GM19239 (cell line): ENCODE data around the gene EXOC4.
A peak's percentile ranks its signal among the peaks of the same experiment; 100 is the strongest.

ENCODE experiments used
- DNase-seq: peaks from one replicate; pipeline ENCODE4 v3.0.0; 2011; ENCODE audit warnings: low spot score; ENCODE audit not compliant: insufficient read length
- FAIRE-seq: peaks from 2 replicates; lab custom pipeline; 2011; peaks lifted over from hg19 to GRCh38; lab: Jason Lieb, UNC

EXOC4 gene

DNA sequence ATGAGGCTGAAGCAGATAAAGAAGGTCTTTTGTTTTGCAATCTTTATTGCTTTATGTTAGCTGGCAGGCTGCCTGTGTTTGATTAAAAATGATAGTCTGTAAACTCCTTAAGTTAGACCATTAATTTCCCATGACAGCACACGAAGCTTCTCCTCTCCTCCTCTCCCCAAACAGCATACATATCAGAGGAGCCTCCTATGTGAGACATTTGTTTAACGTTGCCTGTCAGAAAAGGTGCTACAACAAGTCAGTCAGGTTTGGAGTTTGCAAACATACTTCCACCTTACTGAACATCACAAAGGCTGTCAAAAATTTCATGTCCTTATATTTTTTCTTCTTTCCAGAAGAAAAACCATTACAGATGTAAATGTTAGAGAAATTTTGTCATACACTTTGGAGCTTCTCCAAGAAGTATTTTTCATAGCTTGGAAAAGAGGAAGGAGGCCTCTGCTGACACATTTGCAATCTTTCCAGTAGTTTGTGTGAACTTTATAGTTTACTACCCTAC, 393.1 kb downstream of the EXOC4 start:
- FAIRE-seq (no peak), DNase-seq (no peak)

GRCh38 chr7:133646472-133647315, 393.8 kb downstream of the EXOC4 start:
- DNase-seq (no peak), FAIRE-seq (peak; percentile 14)

- no peak for FAIRE-seq
- no peak for DNase-seq
Observed at GRCh38 chr7:133649593-133649992, 396.7 kb downstream of the EXOC4 start.

DNA sequence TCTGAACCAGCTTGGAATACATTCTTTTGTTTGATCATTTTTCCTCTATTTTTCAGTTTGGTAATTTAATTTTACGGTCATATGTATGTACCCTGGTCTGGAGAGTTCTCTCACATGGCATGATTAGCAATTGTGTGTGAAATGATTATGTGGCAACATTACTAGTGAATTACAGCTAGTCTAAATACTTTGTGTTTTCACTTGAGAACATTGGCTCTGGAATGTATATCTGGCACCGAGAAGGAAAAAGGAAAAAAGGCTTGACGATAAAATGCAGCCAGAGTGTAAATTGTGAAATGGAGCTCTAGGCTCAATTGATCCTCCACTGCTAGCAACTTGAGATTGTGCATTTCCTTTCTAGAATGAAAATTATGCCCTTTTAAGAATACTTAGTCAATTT, 397.2 kb downstream of the EXOC4 start:
- no peak for DNase-seq
- FAIRE-seq = no peak

DNA sequence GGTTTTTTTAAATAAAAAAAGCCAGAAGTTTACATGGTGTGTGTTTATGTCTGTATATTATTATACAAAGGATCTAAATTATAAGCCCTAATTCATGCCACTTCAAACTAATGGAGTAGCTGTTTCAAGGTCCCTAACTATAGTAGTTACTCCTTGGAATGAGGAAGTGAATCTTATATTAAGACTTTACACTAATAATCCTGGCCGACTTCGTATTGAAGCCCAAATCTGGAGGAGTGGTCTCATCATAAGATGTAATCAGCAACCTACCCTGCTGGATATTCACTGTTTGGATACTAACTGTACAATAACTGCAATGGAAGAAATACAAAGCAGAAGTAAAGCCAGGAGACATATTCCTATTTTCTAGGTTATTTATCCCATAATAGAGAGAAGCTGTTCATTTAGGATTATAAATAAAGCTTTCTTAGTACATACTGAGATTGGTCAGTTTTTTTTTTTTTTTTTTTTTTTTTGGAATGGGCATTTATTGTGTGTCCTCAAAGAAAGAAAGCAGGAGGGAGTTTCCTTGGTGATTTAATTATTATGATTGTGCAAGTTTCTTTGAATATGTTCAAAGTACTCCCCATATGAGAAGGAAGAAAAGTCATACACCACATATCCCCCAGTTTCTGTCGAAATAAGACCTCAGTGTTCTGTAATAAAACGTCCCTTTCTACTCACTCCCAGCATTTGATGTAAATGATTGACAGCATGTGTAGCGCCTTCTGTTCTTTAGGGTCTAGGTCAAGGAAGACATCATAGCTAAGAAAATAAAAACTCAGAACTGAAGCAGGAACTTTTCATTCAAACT, 397.8 kb downstream of the EXOC4 start:
- DNase-seq (no peak), FAIRE-seq (no peak)

- no peak for DNase-seq
- no peak for FAIRE-seq
Observed at GRCh38 chr7:133652547-133652946, 399.7 kb downstream of the EXOC4 start.

- DNase-seq = no peak
- FAIRE-seq = no peak
Observed at GRCh38 chr7:133654547-133654946, 401.7 kb downstream of the EXOC4 start.

DNA sequence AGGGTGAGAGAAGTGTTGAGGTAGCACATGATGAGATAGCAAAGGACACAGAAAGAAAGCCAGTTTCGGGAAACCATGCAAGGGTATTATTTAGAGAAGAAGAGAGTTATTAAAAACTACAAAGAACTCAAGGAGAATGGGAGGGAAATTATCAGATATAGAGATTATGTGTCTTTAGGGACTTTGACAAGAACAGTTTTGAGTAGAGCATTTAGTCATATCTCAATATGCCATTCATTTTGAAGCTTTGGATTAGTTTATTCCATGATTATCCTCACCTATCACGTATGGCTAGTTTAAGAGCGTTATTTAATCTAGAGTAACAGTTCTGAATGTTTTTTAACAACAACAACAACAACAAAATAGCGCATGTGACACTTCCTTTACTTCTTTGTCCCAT, 409.4 kb downstream of the EXOC4 start:
- FAIRE-seq (no peak), DNase-seq (no peak)

DNA sequence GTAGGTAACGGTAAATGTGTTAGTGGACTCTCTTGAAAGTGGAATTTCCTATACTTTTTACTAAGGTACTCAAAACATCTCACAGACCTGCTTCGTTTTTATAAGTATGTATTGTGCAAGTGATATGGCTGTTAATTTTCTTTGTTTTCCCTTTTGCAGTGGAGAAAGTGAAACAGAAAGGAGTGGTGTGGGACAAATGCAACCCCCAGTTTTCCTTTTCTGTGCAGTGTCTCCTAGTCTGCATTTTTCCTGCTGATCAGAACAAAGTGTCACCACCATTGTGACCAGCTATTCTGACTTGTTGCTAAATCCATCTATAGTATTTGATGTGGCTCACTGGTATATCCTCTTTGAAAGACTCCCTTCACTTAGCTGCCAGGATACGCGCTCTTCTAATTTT, 410.0 kb downstream of the EXOC4 start:
- DNase-seq (no peak), FAIRE-seq (no peak)

GRCh38 chr7:133664528-133664927, 411.6 kb downstream of the EXOC4 start:
- DNase-seq (no peak), FAIRE-seq (no peak)

- FAIRE-seq = no peak
- no peak for DNase-seq
Observed at GRCh38 chr7:133668296-133669060, 415.6 kb downstream of the EXOC4 start.

DNA sequence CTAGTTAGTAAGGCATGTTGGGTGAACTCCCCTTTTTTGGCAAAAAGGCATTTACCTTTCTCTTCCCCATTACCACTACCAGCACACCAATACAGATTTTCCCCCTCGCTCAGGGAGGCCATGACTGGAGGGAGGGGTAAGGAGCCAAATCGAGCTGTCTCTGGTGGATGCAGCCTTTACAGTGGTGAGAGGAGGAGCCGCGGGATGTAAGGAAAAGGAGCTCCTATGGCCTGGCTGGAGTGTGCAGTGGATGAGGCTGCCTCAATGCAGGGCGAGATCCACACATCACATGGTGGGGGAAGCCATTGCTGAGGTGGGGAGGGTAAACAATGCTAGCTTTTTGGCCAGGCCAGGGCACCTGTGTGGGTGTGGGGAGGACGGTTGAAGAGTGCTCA, 416.2 kb downstream of the EXOC4 start:
- no peak for FAIRE-seq
- DNase-seq = no peak

DNA sequence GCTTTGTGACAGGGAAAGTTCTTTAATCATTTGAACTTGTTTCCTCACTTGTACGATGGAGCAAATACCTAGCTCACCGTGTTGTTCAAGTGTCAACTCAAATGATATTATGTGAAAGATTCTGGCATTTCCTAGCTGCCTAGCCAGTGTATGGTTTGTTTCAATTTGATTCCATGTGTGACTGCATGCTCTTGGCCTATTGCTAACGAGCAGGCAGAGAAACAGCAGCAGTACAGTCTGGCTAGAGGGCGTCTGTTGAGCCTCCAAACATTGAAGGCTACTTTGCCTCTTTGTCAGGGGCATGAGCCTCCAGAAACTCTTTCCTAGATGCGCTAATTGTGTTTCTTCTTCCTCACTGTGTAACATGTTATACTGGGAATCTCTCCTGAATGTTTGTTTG, 417.4 kb downstream of the EXOC4 start:
- no peak for FAIRE-seq
- no peak for DNase-seq

GRCh38 chr7:133672866-133673265, 420.0 kb downstream of the EXOC4 start:
- DNase-seq (no peak), FAIRE-seq (no peak)

DNA sequence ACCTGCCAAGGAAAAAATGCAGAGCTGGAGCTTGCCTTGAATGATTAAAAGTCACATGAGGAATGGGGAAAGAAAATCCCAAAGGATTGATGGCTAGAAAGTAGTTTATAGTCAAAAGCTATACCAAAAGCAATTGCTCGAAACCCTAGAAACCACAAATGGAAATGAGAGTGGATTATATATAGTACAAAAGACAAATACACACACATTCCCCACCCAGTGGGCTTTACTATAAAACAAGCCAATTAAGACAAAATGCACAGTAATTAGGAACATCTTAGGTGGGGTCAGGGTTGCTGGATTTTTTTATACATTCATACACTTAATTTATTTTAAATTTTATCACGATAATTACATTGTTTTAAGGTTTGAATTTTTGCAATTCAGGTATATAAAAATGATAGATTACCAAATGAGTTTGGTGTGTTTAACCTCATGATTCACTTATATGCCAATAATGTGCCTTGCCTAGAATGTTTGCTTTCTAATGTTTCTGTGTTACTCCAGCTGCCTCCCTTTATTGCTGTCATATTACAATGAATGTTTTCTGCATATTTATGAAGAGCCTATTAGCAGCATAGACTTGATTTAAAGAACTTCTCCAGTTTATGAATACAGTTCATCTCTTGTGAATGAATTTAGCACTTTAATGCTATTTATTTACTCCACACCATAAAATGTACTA, 421.3 kb downstream of the EXOC4 start:
- no peak for FAIRE-seq
- DNase-seq = no peak

- DNase-seq = no peak
- FAIRE-seq = no peak
Observed at GRCh38 chr7:133675510-133676218, 422.8 kb downstream of the EXOC4 start.

- DNase-seq = no peak
Observed at GRCh38 chr7:133676805-133677370, 424.0 kb downstream of the EXOC4 start.

GRCh38 chr7:133678137-133678814, 425.4 kb downstream of the EXOC4 start:
- DNase-seq (no peak), FAIRE-seq (no peak)

More at GRCh38 chr7:133676805-133677370, 424.0 kb downstream of the EXOC4 start:
- FAIRE-seq = no peak
